CD4-positive, alpha-beta T cell treated with Interleukin-17A for 4 hours (primary cell): ENCODE measurements around the gene CNPY3.
A peak's percentile ranks its signal among the peaks of the same experiment; 100 is the strongest.

Experiments
- DNase-seq: peaks from one replicate; pipeline ENCODE4 v3.0.0-alpha.2; 2020; ENCODE audit warnings: mixed read lengths

The CNPY3 gene

GRCh38 chr6:42984924-42985475 is 55.7 kb downstream of the CNPY3 start:
- peak; percentile 35 for DNase-seq

DNA sequence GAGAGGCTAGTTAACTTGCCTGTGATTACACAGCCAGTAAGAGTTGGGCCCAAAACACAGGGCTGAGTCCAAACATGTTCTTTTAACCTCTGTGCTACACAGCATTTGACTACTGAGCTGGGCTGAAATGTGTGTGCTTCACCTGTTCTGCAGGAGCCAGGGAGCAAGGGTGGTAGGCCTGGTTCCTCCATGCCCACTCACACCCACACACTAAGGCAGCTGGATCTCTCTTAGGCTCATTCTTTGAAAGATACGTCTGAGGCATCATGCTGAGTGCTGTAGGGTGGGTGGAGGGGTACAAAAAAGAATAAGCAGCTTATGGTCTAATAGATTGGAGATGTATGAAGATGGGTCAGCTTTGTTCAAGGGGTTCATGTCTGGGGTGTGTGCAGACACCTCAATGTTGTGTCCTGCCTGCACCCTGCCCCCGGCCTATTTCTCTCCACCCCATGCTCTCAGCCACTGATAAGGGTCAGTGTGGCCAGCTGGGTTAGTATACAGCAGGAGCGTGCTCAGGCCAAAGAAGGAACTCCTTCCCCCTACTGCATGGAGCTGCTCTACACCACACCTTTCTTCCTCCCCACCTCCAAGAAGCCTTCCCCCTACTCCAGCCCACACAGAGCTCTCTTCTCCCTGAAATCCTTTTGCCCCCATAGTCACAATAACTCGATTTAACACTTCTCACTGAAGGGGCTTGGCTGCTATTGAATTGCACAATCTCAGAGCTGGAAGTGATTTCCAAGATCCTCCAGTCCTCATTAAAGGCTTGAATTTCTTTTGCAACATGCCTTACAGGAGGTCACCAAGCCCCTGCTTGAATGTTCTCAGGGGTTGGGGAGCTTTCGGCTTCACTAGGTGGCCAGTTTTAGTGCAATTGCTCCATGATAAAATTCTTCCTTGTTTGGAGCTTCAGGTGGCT is 58.5 kb downstream of the CNPY3 start:
- DNase-seq, result no peak

GRCh38 chr6:42988486-42989020 is 59.3 kb downstream of the CNPY3 start:
- DNase-seq, result no peak
